COLO829 (cell line): ENCODE results near the gene OR2D2.
"Not testable (repeated sequence)": the region's sequence is repeated elsewhere in the genome, so short reads cannot be mapped to it uniquely, and the experiment has no call there.

Experiments
- DNase-seq: peaks from one replicate; pipeline ENCODE4 v3.0.0; 2012; ENCODE audit warnings: low spot score

OR2D2 gene

GRCh38 chr11:6882751-6883150 is 9.5 kb downstream of the OR2D2 start:
- DNase-seq = no peak

GRCh38 chr11:6876914-6877313 is 15.4 kb downstream of the OR2D2 start:
- DNase-seq = no peak

- DNase-seq = no peak
These were observed 16.0 kb downstream of the OR2D2 start, which contains the start of gene OR10A4 for GRCh38 chr11:6876325-6876724. Gene OR10A4 (plus strand): TSS chr11:6876625. CDS start chr11:6876648, 23 bp downstream.

- no peak for DNase-seq
These were observed 16.5 kb downstream of the OR2D2 start for GRCh38 chr11:6875761-6876160.

- no peak for DNase-seq
These were observed 21.0 kb downstream of the OR2D2 start for GRCh38 chr11:6871278-6871677.

- DNase-seq = peak; percentile 84
These were observed 27.9 kb downstream of the OR2D2 start for GRCh38 chr11:6864438-6864837.

- no peak for DNase-seq
These were observed 29.3 kb downstream of the OR2D2 start, which contains the start of gene OR10A2 for GRCh38 chr11:6862961-6863360. Gene OR10A2 (plus strand): TSS chr11:6863057. CDS start chr11:6869755, 6,698 bp downstream.

- no peak for DNase-seq
These were observed 35.4 kb downstream of the OR2D2 start for GRCh38 chr11:6856871-6857270.

- DNase-seq = no peak
These were observed 36.2 kb downstream of the OR2D2 start for GRCh38 chr11:6855971-6856541.

- DNase-seq = not testable (repeated sequence)
These were observed 37.5 kb downstream of the OR2D2 start for GRCh38 chr11:6854801-6855200.

GRCh38 chr11:6850526-6850925 is 41.8 kb downstream of the OR2D2 start:
- no peak for DNase-seq

GRCh38 chr11:6845383-6845782 is 46.9 kb downstream of the OR2D2 start, which contains the start of gene OR10A5:
Gene OR10A5 (plus strand): TSS chr11:6845683. CDS start chr11:6845683, 0 bp downstream.
- no peak for DNase-seq

- no peak for DNase-seq
These were observed 47.9 kb downstream of the OR2D2 start for GRCh38 chr11:6844356-6844755.

- peak; percentile 47 for DNase-seq
These were observed 48.6 kb downstream of the OR2D2 start for GRCh38 chr11:6843670-6844069.

GRCh38 chr11:6841694-6842093 is 50.6 kb downstream of the OR2D2 start:
- no peak for DNase-seq
